Middle frontal gyrus (tissue), 1 donor: ENCODE measurements around the gene SIT1.

ENCODE experiments used
- DNase-seq: peaks from one replicate; pipeline ENCODE4 v3.0.0-alpha.2; 2015; ENCODE audit warnings: low spot score; ENCODE audit errors: extremely low spot score

The SIT1 gene

GRCh38 chr9:35682520-35683315 lies 32.0 kb upstream of the SIT1 start:
- DNase-seq, result no peak

DNA sequence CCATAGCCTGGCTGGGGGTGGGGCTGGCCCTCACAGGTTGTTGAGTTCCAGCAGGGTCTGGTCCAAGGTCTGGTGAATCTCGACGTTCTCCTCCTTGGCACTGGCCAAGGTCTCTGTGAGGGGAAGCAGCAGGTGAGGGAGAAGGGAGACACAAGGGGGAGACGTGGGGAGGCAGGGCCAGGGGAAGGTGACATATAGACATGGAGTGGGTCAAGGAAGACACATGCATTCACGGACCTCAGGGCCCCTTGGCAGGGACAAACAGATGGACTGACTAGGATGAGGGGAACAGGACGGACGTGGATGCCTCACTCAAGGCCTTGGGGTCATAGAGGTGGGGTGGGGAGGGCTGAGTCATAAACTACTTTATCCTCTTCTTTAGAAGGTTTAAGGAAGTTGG lies 31.3 kb upstream of the SIT1 start:
- DNase-seq, result no peak

- no peak for DNase-seq
These were observed 30.7 kb upstream of the SIT1 start for GRCh38 chr9:35681341-35682002.

GRCh38 chr9:35680331-35681105 lies 29.8 kb upstream of the SIT1 start:
- no peak for DNase-seq

DNA sequence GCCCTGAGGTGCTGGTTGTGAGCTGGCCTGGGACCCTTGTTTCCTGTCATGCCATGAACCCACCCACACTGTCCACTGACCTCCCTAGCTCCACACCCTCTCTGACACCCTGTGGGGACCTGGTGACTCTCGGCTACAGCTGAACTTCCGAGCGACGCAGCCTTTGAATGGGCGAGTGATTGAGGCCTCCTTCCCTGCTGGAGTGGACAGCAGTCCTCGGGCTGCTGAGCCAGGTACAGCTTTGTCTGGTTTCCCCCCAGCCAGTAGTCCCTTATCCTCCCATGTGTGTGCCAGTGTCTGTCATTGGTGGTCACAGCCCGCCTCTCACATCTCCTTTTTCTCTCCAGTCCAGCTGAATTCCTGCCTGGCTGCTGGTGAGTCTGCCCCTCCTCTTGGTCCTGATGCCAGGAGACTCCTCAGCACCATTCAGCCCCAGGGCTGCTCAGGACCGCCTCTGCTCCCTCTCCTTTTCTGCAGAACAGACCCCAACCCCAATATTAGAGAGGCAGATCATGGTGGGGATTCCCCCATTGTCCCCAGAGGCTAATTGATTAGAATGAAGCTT lies 29.1 kb upstream of the SIT1 start:
- no peak for DNase-seq

DNA sequence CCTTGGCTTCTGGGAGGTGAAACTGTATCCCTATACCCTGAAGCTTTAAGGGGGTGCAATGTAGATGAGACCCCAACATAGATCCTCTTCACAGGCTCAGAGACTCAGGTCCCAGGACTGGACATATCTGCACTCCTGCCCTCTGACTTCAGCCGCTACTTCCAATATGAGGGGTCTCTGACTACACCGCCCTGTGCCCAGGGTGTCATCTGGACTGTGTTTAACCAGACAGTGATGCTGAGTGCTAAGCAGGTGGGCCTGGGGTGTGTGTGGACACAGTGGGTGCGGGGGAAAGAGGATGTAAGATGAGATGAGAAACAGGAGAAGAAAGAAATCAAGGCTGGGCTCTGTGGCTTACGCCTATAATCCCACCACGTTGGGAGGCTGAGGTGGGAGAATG lies 28.4 kb upstream of the SIT1 start:
- no peak for DNase-seq

DNA sequence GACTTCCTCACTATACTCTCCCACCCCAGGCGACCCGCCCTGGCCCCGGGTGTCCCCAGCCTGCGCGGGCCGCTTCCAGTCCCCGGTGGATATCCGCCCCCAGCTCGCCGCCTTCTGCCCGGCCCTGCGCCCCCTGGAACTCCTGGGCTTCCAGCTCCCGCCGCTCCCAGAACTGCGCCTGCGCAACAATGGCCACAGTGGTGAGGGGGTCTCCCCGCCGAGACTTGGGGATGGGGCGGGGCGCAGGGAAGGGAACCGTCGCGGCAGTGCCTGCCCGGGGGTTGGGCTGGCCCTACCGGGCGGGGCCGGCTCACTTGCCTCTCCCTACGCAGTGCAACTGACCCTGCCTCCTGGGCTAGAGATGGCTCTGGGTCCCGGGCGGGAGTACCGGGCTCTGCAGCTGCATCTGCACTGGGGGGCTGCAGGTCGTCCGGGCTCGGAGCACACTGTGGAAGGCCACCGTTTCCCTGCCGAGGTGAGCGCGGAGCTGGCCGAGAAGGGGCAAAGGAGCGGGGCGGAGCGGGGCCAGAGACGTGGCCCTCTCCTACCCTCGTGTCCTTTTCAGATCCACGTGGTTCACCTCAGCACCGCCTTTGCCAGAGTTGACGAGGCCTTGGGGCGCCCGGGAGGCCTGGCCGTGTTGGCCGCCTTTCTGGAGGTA lies 25.1 kb upstream of the SIT1 start:
- DNase-seq, result no peak

DNA sequence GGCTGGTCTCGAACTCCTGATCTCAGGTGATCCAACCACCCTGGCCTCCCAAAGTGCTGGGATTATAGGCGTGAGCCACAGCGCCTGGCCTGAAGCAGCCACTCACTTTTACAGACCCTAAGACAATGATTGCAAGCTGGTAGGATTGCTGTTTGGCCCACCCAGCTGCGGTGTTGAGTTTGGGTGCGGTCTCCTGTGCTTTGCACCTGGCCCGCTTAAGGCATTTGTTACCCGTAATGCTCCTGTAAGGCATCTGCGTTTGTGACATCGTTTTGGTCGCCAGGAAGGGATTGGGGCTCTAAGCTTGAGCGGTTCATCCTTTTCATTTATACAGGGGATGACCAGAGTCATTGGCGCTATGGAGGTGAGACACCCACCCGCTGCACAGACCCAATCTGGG lies 24.5 kb upstream of the SIT1 start:
- DNase-seq, result no peak

DNA sequence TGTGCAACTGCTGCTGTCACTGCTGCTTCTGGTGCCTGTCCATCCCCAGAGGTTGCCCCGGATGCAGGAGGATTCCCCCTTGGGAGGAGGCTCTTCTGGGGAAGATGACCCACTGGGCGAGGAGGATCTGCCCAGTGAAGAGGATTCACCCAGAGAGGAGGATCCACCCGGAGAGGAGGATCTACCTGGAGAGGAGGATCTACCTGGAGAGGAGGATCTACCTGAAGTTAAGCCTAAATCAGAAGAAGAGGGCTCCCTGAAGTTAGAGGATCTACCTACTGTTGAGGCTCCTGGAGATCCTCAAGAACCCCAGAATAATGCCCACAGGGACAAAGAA lies 23.3 kb upstream of the SIT1 start:
- no peak for DNase-seq

DNA sequence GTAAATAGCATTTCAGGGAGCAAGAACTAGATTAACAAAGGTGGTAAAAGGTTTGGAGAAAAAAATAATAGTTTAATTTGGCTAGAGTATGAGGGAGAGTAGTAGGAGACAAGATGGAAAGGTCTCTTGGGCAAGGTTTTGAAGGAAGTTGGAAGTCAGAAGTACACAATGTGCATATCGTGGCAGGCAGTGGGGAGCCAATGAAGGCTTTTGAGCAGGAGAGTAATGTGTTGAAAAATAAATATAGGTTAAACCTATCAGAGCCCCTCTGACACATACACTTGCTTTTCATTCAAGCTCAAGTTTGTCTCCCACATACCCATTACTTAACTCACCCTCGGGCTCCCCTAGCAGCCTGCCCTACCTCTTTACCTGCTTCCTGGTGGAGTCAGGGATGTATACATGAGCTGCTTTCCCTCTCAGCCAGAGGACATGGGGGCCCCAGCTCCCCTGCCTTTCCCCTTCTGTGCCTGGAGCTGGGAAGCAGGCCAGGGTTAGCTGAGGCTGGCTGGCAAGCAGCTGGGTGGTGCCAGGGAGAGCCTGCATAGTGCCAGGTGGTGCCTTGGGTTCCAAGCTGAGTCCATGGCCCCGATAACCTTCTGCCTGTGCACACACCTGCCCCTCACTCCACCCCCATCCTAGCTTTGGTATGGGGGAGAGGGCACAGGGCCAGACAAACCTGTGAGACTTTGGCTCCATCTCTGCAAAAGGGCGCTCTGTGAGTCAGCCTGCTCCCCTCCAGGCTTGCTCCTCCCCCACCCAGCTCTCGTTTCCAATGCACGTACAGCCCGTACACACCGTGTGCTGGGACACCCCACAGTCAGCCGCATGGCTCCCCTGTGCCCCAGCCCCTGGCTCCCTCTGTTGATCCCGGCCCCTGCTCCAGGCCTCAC lies 22.6 kb upstream of the SIT1 start, which contains the start of gene CA9:
TSS of gene CA9 (plus strand) at position 797 of the 893 bp plus-strand sequence. CDS start at position 829, 32 bp downstream.
- DNase-seq, result no peak

GRCh38 chr9:35669331-35670145 lies 18.8 kb upstream of the SIT1 start:
- DNase-seq, result no peak

- DNase-seq, result no peak
These were observed 17.2 kb upstream of the SIT1 start for GRCh38 chr9:35667939-35668338.

GRCh38 chr9:35666549-35666948 lies 15.8 kb upstream of the SIT1 start:
- no peak for DNase-seq

GRCh38 chr9:35666045-35666444 lies 15.3 kb upstream of the SIT1 start:
- no peak for DNase-seq

DNA sequence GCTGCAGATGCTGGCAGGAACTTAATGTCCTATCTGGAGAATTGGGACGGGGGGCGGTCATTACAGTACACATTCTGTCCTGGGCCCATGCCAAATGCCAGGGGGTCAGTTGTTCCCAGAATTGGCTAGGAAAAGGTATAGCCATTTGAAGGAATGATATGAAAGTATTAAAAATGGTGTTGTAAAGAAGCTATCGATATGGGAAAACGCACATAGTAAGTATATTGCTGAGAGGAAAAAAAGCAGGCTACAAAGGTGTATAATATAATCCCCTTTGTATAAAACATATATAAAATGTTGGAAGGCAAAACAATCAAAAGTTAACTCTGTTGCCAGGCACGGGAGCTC lies 14.7 kb upstream of the SIT1 start:
- no peak for DNase-seq

DNA sequence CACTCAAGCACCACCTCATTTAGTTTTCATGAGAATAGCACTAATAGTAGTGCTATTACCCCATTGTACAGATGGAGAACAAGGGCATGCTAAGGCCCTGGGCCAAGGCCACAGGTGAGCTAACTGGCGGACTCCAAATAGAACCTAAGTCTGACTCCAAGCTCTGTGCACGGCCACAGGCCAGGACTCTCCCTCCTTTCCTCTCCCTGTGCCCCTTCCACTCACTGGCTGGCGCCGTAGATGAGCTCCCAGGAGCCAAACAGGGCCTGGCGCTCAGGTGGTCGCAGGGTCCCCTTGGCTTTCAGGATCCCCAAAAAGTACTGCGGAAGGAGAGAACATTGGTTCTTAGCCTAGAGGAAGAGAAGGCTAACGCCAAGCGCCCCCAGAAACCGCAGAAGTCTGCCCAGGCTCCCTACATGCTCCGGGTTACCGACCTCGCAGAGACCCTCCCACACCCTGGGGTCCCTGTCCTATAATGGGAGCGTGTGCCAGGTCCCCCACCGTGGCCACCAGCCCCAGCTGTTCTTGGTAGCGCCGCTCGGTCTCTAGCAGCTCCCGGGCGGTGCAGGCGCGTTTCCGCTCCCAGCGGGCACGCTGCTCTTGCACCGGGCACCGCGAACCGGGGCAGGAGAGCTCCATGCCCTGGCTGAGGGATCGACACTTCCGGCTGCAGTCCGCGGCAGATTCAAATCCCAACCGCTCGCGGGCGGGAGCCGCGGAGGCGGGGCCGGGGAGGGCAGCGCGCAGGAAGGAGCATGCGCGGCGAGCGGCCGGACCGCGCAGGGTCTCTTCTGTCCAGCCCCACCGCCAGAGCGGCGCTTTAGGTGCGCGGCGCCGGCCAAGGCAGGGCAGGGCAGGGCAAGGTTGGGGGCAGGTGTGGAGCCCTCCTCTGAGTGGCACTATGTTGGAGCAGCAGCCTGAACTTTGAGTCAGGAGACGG lies 14.1 kb upstream of the SIT1 start, which contains the start of gene ARHGEF39:
TSS of gene ARHGEF39 (minus strand) at position 665 of the 940 bp plus-strand sequence. CDS start at position 639, 26 bp downstream.
- peak; percentile 55 for DNase-seq

GRCh38 chr9:35662437-35662836 lies 11.7 kb upstream of the SIT1 start:
- no peak for DNase-seq

DNA sequence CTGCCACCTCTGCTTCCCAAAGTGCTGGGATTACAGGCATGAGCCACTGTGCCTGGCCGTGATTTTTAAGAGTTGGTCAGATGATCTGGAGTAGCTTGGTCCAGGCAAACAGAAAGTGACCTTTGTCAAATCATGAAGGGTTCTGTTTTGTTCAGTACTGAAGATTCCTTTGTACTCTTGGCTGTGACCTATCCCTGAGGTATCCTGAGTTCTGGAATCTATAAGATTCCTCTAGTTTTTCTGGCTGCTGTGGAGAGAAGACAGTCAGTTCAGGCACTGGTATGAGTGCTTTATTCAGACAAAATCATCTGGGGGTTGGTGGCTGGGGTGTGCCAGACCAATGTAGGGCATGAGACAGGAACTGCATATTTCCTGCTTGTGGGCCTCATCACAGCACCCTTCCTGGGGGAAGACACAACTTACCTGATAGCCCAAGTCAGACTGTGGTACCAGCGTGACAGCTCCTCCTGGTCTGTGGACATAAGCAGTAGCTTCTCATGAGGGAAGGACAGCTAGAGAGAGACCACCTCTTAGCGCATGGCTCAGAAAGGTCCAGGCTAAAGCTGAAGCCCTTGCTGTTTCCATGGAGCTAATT lies 11.1 kb upstream of the SIT1 start:
- no peak for DNase-seq
